OCI-M1 (cell line): Measurements from ENCODE around the gene SEC14L2.

Experiments
- DNase-seq: peaks from one replicate; lab custom pipeline; 2025; lab: John Stamatoyannopoulos, UW

SEC14L2 gene

DNA sequence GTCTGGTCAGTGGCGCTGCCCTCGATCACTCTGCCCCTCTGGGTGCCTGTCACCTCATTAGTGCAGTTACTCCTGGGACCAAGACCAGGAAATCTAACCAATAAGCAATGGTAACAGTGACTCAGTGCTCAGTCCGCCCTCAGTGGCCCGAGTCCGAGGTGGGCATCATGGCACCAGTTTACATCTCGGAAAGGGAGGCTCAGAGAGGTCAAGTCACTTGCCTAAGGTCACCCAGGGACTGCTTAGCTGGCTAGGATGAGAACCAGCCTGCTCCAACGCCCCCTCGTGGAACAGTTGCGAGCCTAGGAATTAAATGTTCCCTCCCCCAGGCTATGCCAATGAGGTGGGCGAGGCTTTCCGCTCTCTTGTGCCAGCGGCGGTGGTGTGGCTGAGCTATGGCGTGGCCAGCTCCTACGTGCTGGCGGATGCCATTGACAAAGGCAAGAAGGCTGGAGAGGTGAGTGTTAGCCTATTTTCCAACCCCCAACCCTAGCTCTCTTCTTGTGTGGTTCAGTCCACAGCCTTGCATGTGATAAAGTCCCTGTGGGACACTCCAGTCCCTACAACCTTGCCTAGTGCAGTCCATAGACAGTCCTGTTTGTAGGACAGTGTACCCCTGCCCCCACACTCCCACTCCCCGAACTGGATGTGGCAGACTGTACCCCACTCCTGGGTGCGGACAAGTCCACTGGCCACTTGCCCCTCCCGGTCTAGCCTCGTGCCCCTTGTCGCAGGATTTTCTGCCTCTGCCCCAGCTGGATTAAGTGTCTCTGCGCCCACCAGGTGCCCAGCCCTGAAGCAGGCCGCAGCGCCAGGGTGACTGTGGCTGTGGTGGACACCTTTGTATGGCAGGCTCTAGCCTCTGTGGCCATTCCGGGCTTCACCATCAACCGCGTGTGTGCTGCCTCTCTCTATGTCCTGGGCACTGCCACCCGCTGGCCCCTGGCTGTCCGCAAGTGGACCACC, 29.9 kb downstream of the SEC14L2 start:
- peak; percentile 85 for DNase-seq

DNA sequence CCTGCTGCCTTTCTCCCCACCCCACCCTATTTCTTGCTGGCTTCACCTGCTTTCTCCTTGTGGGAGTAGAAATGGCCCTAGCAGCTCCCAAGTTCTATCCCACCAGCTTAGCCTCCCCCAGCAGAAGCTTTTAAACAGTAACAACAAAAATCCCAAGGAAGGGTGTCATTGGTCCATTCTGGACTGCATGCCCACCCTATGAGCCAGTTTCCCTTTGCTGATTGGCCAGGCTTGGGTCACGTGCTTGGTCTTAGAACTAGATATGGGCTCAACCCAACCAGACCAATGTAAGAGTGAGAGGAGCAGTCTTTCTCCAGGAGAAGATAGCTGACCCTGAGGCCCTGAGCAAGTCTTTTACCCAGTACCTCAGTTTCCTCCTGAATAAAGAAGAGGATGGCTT, 31.1 kb downstream of the SEC14L2 start:
- DNase-seq: no peak

DNA sequence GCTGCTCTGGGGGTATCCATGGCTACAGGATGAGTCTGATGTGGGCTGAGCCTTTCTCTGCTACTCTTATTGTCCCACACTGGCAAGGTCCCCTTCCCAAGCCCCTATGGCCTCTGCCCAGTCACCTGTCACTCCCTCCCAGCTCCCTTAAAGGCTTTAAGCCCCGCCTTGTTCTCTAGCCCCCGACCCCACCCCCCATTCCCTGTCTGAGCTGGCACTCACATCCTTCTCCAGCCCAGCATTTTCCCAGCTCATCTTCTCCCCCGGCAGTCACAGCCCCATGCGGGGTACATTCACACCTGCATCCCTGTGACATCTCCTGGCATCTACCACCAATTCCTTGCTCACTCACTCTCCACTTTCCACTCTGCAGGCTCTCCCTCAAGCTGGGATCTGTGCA, 33.1 kb downstream of the SEC14L2 start:
- no peak for DNase-seq

DNA sequence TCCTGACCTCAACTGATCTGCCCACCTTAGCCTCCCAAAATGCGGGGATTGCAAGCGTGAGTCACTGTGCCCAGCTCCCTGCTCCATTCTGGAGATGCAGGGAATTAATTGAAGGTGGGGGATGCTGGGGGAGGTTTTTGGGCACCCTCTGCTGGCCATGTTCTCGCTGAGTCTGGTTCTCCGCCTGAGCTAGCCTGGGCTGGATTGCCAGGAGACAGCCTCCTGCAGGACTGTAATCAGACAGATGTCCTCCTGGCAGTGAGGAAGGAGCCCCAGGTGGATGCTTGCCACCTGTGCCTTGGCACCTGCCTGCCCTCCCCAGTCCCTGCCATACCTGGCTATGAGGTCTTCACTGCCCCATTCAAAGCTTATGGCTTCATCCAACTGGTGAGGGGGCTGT, 34.1 kb downstream of the SEC14L2 start:
- DNase-seq: no peak

DNA sequence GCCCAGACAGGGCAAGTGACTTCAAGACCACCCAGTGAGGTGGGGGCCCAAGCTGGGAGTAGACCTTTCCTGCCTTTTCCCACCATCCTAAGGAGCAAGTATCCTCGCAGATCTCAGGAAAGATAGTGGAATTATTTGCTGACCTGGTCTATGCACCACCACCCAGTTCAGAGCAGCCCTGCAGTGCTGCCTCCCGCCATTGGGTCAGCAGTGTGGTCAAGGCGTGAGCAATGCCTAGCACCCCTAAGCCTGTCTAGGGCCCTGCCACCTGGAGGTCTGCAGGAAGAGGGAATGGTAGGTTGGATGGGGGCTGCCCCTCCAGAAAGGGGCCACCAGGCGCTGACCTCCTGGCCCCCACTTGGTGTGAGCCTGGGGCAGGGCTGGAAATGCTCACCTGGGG, 35.3 kb downstream of the SEC14L2 start:
- DNase-seq: no peak

DNA sequence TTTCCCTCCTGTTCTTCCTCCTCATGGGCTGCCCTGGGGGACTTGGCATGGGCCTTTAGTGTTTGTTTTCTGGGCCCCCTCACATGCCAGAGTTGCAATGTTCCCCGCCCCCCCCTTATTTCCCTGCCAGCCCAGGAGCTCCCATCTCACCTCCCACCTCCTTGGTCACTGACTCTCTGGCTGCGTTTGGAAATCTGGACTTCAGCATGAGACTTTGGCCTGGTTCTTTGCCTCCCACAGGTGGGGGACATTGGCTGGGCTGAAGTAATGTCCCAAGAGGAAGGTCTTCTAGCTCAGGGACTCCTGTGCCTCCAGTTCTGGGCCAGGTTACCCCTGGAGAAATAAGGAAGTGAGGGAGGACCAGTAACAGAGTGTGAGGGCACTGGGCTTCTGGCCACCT, 35.7 kb downstream of the SEC14L2 start:
- no peak for DNase-seq

DNA sequence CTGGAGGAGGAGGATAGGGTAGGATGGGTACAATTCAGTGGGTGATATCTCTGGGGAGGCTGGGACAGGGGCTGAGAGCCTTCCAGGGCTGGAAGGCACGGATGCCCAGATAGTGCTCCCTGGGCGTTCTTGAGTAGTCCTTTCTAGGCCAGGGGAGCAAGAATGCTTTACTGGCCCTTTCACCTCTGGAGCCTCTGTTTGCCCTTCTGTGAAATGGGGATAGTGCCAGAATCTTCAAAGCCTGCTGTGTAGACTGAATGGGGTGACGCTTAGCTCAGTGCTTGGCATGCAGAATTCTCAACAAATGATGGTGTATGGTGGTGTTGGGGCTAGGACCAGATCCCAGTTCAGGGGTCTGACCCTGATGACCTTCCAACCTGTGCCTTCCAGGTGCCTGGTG, 36.4 kb downstream of the SEC14L2 start:
- no peak for DNase-seq

DNA sequence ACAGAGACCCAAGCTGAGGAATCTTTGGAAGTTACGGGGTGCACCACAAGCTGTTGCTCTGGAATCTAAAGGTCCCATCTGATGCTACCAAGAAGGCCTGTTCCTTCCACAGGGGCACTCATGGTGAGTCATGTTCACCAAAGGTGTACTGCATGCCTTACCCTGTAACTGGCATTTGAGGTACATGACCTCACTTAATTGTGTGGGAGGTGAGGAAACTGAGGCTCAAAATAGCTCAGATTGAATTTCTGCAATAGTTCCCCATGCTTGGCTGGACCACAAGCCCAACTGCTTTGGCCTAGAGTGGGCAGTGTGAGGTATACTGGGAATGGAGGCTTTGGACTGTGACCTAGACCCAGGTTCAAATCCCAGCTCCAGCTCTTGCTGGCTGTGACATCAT, 37.0 kb downstream of the SEC14L2 start:
- no peak for DNase-seq

DNA sequence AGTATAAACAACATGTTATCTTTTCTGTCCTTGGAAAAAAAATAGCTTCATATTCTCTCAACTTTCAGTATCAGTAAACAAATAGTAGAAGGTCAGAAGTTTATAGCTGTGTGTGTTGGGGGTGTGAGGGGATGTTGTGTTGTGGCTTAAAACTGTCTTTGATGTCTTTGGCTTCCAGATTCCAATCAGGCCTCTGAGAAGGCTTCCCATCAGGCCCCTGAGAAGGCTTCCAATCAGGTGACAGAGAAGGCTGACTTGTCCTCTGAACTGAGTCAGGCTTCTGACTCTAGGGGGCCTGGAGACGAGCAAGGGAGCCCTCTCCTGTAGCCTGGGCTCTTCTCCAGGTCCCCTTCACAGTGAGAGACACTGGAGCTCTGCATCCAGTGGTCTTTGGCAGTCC, 38.0 kb downstream of the SEC14L2 start:
- peak; percentile 38 for DNase-seq

DNA sequence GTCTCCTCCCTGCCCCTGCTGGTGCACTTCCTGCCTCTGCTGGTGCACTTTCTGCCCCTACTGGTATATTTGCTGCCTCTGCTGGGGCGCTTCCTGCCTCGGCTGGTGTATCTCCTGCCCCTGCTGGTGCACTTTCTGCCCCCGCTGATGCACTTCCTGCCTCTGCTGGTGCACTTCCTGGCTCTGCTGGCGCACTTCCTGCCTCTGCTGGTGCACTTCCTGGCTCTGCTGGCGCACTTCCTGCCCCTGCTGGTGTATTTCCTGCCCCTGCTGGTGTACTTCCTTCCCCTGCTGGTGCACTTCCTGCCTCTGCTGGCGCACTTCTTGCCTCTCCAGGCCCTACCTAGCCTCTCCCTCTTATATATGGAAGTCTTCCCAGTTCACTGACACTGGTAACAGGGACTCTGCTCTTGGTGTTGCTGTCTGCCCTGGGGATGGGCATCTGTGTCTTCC, 38.9 kb downstream of the SEC14L2 start:
- no peak for DNase-seq

DNA sequence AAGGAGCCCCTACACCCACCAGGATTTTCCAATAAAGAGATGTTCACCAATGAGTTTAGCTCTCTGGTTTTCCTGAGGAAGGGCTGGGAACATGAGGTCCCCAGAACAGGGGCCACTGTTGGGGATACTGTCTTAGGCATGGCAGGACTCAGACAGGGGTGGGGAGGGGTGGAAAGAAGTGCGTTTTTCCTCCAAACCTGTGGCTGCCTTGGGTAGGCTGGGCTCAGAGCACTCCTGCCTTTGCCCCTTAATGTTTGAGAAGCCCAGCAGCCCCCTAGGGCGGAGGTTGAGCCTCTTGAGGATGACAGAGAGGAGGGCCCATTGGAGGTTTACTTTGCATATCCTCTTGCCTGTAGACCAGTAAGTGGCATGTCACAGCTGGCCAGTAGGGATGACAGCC, 39.4 kb downstream of the SEC14L2 start:
- no peak for DNase-seq

DNA sequence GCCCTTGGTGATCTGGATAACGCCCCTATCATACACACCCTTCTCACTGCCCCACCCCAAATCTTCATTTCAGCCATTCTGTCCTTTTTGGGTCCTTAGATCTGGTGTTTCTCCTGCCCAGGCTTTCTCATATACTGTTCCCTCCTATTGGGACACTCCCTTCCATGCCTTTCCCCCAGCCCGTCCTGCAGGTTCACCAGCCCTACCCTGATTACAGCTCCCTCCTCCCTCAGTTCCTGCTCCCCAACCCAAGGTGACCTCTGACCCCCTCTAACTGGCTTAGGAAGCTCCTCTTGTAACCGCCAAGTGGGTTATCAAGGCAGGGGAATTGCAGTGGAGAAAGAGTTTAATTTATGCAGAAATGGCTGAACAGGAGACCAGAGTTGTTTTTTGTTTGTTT, 41.7 kb downstream of the SEC14L2 start:
- no peak for DNase-seq

DNA sequence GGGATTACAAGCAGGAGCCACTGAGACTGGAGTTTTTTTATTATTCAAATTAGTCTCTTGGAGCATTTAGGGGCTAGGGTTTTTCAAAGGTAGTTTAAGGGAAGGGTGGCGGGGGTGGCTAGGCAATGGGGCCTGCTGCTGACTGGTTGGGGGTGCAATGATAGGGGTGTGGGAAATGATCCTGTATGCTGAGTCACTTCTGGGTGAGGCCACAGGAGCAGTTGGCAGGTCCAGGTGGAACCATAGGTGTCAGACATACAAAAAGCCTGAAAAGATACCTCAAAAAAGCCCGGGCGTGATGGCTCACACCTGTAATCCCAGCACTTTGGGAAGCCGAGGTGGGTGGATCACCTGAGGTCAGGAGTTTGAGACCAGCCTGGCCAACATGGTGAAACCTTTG, 42.4 kb downstream of the SEC14L2 start:
- no peak for DNase-seq

DNA sequence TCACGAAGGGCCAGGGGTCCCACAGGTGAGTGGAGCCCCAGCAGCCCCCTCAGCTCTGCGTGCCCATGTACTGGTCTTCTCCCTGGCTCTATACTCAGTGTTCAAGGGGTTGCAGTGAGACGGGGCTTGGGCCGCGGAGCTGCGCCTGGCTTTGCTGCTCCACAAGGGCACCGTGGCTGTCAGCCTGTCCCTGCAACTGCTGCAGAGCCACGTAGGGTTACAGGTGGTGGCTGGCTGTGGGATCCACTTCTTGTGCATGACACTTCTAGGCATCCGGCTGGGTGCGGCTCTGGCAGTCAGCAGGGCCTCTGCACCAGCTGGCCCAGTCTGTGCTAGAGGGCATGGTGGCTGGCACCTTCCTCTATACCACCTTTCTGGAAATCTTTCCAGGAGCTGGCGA, 43.0 kb downstream of the SEC14L2 start:
- DNase-seq: no peak

DNA sequence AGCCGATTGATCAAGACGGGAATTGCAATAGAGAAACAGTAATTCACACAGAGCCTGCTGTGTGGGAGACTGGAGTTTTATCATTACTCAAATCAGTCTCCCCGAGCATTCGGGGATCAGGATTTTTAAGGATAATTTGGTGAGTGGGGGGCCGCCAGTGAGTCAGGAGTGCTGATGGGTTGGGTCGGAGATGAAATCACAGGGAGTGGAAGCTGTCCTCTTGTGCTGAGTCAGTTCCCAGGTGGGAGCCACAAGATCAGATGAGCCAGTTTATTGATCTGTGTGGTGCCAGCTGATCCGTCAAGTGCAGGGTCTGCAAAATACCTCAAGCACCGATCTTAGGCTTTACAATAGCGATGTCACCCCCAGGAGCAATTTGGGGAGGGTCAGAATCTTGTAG, 44.3 kb downstream of the SEC14L2 start:
- no peak for DNase-seq

DNA sequence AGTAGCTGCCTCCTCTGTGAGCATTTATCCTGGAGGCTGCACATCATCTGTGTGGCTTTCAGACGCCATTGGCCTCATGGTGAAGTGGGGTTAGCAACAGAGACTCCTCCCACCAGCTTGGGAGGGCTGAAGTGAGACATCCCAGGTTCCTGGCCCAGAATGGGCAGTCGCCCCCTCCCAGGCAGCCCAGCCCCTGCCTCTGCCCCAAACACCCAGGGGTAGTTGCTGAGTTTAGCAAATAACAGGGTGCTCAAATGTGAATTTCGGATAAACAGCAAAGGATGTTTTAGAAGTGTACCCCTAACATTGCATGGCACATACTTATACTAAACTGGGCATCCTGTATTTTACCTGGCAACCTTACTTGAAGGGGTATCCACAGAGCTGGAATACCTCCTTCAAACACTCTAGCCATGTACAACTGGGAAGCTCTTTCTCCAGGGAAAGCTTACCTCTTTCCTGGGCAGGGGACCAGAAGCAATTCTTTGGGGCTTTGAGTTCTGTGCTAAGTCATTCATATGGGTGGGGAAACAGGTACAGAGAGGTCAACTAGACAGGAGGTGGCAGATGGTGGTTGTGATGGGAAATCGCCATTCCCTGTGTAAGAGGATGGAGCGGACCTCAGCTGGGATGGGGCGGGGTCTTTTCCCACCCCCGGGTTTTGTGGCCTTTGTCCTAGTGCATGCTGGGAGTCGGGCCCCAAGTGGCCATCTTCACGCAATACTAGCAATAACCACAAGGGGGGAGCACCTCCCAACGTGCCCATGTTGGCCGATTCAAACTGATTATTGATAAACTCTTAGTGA, 48.0 kb downstream of the SEC14L2 start:
- peak; percentile 77 for DNase-seq

DNA sequence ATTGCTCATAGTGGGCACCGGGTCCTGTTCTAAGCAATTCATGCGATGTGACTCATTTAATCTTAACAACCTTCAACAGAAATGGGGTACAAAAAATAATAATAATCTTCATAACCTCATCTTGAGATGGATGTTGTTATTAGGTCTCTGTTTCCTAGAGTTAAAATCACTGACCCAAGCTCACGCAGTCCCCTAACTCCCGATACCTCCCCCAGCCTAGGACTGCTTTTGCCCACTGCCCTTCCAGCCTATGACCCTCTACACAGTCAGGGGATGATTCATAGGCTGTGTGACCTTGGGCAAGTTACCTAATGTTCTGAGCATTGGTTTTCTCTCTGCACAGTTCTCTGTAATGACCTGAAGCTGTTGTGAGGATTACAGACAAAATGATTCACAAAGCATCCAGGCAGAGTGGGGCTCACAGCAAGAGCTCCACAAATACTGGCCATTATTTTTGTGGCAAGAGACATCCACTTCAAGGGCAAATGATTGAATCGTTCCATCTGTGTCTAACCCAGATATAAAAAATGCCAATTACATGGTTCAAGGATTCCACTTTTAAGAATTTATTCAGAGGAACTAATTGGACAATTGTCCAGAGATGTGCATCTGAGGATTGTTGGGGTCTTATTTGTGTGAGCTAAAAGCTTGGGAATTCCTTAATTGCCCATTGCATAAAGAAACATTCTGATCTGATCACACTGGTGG, 48.8 kb downstream of the SEC14L2 start:
- no peak for DNase-seq

DNA sequence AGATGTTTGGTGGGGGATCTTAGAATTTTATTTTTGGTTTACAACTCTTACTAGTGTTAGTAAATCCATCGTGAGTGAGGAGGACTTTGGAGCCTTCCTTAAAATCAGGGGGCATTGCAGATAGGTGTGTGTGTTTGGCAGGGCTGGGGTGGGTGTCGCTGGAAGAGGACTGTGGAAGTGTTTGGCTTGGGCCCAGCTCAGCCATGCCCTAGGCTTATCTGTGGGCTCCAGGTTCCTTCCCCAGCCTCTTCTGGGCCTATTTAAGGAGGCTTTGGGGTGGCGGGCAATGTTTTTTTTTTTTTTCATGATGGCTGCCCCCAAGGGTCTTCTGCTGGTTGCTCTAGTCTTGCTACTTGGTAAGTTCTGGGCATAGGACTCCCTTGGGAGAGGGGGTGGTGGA, 50.8 kb downstream of the SEC14L2 start:
- DNase-seq: no peak

DNA sequence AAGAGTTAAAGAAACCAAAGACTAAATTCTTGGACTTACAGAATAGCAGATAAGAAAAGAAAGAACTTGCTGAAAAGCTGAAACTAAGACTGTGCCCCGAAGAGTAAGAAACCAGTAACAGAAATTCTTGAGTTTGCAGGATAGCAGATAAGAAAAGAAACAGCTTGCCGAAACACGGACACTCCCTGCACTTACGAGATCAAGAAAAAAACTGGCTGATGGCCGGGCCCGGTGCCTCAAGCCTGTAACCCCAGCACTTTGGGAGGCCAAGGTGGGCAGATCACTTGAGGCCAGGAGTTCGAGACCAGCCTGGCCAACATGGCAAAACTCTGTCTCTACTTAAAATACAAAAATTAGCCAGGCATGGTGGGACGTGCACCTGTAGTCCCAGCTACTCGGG, 54.7 kb downstream of the SEC14L2 start:
- peak; percentile 91 for DNase-seq

DNA sequence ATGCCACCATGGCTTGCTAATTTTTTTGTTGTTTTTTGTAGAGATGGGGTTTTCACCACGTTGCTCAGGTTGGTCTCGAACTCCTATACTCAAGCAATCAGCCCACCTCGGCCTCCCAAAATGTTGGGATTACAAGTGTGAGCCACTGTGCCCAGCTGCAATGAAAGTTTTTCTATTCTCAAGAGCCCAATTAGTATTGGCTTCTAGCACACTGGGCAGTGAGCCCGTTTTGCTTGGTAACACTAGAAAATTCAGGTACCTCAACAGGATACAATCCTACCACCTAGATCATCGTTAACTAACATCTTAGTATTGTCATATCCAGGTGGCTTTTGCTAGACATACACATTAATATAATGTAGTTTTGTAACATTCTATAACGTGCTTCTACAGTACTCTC, 56.0 kb downstream of the SEC14L2 start:
- no peak for DNase-seq

DNA sequence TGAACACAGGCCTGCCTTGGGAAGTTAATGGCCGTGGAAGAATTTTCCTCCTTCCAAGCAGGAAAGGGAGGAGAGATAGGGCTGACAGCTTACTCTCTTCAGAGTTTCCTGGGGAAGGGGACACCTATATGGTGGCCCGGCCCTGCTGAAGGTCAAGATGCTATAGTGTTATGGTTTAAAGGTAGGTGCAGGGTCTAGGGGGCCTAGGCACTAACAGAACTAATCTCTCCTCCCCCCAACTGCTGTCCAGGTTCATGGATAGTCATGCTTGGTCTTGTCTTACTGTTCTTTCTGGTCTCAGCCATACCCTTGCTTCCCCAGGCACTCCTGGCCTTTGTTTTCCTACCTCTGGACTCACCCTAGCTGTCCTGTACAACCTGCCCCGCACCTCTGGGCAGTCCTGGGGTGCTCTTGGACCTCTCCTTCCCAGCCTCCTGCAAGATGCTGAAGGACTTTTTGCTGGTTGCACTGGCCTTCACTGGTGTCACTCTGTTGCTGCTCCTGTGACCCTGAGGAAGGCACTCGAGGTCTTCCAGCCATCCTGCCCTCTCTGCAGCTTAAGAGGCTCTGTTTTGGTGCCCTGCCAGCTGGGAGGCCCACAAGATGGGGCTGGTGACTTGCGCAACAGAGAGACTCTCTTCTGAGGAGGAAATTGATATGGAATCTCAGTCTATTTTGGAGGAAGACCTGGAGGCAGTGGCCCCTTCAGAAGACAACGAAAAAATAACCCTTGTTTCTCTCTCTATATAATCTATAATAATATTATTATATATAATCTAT, 57.1 kb downstream of the SEC14L2 start:
- peak; percentile 75 for DNase-seq
